ENCODE data around the gene HPCAL4.

GRCh38 chr1:39645411-39646043, 45.7 kb downstream of the HPCAL4 start:
- TF ChIP-seq EZH2 (optimal IDR thresholded peaks at IDR 0.05; ENCODE audit: low read depth, low read length) (no peak), CTCF (IDR thresholded peaks at IDR 0.05; ENCODE audit: low read length) (no peak), EZH2phosphoT487 (IDR thresholded peaks at IDR 0.05; ENCODE audit: low read length) (no peak)
